GM21786 (cell line): ENCODE results near the gene MVB12A.

Experiments used
- ATAC-seq: cut with Tn5 transposase; IDR thresholded peaks from one replicate; pipeline ENCODE4 v1.9.1; 2021; ENCODE audit not compliant: unreplicated experiment

MVB12A gene

DNA sequence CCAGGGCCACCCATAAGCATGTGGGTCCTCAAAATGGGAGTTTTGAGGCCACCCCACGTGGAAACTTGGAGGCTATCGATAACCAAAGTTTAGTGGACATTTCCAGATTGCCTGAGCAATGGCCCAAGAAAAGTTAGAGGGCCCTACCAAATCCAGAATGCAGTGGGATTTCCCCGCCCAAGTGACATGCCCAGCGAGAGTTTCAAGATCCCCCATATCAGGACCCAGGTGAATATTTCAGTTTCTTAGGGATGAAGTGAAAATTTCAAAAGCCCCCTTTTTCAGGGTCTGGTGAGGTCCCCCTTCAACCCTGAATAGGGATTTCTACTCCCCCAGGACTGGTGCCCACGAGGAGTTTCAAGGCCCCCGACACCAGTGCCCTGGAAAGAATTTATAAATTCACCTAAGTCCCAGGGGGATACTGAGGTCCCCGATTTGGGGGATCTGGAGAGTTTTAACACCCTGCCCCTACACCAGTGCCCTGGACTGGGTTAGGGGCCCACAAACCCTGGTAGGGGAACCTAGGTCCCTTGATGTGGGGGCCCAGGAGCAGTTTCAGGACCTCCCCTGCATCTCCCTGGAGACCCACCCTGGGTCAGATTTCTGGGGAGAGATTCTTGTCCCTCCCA, 15.1 kb upstream of the MVB12A start:
- peak; percentile 29 for ATAC-seq

DNA sequence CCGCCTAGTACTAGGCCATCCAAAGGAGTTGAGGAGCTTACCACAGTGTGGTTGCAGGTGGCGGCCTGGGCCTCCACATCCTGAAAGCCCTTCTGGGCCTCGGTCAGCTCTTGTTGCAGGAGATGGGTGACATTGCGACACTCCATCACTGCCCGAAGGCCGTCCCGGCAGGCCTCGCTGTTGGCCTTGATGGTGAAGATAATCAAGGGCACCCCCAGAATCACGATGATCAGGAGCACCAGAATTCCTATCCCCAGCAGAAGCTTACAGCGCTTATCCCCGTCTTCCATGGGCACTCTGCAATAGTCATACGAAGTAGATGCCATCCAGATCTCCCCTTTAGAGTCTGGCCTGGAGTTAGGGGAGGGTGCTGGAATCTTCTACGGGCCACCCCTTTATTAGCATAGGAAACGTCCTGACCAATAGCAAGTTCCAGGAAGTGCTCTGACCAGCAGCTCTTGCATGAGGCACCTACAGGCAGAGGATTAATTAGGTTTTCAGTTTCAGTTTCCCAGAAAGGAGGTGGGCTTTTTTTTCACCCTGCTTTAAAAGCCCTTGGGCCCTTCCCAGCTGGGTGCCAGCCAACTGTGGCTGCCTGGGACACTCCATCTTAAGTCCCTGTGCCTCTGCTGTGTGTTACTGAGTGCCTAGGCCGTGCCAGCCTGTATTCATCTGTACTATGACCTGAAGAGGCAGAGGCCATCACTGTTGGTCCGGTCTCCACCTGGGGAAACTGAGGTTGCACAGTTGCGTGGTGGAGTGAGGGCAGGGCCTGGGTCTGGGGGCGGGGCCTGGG, 14.4 kb upstream of the MVB12A start, which contains the start of gene BST2:
TSS of gene BST2 (minus strand) at position 381 of the 796 bp plus-strand sequence. CDS start at position 326, 55 bp downstream.
- peak; percentile 75 for ATAC-seq

DNA sequence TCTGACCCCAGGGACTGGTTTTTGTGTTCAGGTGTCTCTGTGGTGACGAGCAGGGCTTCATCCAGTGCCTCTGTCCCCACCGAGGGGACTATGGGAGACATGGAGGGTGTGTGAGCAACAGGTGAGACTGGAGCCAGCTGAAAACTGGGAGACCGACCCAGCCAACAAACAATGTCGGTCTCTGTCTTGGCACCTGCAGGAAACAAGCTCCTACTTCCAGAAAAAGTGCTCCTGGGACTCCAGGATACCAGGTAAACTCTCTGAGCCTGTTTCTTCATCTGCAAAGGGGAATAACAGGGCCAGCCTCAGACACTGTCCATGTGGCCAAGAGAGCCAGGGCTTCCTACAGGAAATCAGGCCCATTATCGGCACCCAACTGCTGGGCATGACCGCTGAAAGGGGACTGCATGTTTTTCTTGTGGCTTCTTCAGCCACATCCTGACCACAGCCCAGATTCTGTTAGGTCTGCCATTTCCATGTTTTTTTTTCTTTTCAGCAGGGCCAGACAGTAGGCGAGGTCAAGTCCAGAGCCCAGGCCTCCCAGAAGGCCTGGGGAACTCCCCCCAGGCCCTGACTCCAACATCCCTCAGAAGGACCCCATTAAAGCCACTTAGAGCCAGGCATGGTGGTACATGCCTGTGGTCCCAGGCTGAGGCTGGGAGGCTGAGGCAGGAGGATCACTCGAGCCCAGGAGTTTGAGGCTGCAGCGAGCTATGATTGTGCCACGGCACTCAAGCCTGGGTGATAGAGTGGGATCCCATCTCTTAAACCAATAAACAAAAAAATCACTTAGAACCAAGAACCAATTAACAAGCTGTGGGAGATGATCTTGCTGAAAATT, 13.6 kb upstream of the MVB12A start:
- peak; percentile 11 for ATAC-seq

DNA sequence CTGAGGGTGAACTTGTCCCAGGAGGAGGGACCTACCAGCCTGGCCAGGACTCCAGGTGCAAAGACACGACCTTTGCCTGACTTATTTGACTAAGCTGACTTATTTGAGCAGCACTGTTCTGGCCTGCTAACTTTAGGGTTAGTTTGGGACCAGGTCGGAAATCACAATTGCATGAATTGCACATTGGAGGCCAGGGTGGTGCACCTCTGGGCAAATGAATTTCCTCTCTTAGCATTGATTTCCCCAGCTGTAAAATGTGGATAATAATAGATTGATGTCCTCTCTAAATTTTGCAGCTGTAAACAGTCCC, 13.0 kb upstream of the MVB12A start:
- ATAC-seq, result no peak

DNA sequence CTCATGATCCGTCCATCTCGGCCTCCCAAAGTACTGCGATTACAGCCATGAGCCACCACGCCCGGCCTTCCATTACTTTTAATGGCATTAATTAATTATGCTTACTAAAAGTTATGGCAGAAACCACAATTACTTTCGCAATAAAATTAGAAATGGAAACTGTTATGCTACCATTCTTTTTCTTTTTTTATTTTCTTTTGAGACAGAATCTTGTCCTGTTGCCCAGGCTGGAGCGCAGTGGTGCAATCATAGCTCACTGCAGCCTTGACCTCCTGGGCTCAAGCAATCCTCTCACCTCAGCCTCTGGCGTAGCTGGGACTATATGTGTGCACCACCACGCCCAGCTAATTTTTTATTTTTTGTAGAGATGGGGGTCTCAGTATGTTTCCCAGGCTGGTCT, 9.9 kb upstream of the MVB12A start:
- no peak for ATAC-seq

DNA sequence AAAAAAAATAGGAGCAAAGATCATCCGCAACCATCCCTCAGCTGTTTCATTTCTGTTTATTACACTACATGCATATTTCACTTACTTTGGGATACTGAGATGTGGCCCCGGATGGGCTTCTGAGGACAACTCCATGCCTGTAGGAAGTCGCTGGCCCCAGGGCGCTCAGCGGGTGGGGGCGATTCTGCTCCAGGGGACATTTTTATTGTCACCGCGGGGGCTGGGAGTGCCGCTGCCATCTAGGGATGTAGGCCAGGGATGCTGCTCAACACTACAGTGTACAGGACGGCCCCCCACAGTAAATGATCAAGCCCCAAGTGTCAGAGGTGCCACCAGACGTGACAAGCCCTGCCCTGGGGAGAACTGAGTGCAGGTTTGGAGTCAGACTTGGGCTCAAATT, 8.0 kb upstream of the MVB12A start:
- no peak for ATAC-seq

DNA sequence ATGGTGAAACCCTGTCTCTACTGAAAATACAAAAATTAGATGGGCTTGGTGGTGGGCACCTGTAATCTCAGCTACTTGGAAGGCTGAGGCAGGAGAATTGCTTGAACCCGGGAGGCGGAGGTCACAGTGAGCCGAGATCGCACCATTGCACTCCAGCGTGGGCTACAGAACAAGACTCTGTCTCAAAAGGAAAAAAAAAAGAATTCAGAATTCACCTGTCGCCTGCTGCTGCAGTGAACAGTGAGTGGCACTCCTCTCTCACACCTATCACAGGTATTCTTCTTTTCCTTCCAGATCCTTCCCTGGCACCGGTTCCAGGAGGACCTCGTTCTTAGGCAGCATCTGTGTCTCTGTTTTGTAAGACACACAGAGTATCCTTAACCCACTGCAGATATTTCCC, 5.8 kb upstream of the MVB12A start:
- ATAC-seq, result no peak

DNA sequence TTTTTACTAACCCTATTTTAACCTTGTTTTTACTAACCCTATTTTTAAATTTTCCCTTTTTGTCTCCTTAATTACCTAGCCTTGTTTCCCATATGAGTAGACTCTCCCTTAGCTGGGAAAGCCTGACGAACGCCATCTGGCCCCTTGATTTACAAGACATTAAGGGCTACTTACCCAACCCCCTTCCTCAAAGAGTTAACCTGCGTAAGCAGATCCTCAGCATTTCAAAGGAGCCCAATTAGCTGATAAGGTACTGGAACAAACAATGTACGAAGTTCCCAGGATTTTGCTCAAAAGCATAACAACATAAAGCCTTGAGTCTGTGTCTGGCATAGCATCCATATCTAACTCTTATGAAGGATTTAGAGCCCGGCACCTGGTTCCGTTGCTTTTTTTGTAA, 4.7 kb upstream of the MVB12A start:
- no peak for ATAC-seq

DNA sequence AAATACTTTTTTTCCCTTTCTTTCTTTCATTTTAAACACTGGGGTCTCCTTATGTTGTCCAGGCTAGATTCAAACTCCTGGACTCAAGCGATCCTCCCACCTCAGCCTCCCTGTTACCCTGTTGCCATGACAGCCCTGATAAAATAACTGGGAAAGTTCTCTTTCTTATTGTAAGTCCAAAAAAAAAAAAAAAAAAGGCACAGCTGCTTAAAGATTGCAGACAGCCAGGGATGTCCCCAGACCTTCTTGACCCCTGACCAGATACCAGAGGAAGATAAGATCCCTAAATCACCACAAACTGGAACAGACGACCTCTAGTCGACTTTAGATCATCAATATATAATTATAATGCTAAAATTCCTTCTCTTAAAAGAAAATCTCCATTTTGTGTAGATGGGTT, 1.1 kb upstream of the MVB12A start:
- no peak for ATAC-seq

DNA sequence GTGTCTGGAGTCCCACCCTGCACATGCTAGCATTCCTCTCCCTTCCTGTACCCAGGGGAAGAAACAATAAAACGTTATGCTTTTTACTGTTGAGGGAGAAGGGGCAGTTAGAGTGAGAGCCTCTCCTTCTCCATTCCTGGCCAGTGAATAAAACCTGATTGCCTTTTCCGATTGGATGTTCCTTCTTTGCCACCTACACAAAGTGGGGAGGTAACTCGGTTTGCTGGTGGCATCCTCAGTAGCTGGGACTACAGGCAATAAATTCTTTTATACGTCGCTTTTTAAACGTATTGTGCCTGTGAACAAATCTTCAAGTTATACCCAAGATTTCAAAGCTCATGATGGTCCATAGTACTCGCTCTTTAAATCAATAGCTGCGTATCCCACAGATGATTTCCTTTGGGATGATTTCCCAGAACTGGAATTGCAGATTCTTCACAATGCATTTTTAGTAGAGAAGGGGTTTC, 660 bp upstream of the MVB12A start:
- no peak for ATAC-seq

DNA sequence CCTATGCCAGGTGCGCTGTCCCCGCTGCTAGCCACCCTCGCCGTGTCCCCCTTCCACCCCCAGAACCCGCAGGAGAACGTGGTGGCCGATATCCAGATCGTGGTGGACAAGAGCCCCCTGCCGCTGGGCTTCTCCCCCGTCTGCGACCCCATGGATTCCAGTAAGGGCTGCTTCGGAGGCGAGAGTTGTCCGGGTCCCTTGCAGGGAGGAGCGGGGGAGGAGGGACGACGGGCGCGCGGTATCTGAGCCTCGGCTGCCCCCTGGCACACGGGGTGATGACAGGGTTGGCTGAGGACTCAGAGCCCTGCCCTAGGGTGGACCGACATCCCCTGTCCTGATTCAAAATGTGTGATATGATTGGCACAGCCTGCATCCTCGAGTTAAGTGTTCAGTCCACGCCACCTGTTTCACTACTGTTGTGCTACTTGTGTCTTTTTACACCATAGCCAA, 653 bp downstream of the MVB12A start:
- peak; percentile 15 for ATAC-seq

DNA sequence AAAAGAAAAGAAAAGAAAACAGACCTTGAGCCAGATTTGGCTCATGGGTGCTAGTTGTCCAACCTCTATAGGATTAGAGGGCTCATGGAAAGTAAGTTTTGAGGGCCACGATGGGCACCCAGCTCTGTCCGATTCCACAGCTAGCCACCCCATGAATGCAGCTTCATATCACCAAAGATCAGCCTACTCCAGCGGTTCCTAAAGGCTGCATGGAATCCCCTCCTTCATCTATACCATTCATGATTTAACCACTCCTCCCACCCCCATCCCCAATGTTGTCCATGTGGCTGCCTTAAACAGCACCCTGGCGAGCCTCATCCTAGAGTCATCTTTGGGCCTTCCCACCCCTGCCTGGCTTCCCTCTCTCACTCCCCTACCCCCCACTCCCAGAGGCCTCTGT, 2.1 kb downstream of the MVB12A start:
- ATAC-seq, result no peak

DNA sequence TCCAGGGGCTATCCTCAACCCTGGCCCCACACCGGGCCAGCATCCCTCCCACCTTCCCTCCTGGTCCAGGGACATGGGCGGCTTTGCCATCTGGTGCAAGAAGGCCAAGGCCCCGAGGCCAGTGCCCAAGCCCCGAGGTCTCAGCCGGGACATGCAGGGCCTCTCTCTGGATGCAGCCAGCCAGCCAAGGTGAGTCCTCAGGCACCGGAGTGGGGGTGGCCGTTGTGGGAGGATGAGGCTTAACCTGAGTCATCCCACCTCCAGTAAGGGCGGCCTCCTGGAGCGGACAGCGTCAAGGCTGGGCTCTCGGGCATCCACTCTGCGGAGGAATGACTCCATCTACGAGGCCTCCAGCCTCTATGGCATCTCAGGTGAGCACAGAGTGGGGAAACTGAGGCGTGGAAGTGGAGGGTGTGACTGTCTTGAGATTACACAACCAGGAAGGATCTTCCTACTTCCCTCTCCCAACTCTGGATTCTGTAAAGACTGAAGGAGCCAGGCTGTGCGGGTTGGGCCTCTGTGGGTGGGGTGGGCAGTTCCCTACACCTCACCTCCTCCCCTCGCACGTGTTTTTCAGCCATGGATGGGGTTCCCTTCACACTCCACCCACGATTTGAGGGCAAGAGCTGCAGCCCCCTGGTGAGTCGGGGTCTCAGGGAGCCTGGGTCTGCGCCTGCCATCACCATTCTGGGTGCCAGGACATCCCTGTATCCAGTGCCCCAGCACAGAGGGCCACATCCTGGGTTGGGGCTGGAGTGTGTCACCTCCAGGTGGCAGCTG, 3.8 kb downstream of the MVB12A start:
- ATAC-seq, result no peak

DNA sequence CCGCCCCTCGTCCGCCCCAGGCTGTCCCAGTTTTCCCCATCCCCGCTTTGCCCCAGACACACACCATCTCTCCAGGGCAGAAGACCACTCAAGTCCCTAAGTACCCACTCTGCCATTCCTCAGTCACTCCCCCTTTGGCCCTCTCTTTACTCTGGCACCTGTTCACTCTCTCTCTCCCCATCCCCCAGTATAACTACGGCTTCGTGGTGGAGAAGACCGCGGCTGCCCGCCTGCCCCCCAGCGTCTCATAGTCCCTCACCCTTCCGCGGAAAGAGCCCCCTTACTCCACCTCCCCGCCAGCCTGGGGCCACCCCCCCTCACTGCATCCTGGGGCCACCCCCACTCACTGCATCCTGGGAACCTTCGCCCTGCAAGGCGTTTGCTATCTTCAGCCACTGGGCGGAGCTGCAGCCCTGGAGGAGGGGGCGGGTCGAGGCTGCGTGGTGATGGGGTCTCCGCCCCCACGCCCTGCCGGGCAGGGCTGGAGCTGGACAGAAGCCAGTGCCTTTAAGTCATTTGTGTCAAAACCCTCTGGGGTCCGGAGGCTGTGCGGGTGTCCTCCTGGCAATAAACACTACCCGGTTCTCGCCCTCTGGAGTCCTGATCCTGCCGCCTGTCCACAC, 5.0 kb downstream of the MVB12A start:
- no peak for ATAC-seq

DNA sequence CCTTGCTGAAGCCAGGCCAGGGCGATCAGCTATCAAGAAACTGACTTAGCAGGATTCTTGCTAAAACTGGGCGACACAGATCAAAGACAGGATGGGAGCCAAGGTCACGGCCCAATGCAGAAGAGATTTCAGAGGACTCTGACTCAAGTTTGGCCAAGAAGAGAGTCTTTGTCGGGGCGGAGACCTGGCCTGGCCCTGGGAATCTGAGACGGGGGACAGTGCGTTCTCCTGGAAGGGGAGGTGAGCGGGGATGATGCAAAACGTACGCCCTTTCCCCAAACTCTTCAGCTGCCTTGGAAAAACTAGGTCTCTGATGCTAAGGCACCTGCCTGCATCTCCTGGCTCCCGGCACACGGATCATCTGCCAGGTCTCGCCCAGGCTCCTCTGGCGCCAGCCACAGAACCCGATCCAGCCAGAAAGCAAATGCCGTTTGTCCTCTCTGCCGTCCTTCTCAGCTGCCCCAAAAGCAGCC, 9.8 kb downstream of the MVB12A start:
- no peak for ATAC-seq

DNA sequence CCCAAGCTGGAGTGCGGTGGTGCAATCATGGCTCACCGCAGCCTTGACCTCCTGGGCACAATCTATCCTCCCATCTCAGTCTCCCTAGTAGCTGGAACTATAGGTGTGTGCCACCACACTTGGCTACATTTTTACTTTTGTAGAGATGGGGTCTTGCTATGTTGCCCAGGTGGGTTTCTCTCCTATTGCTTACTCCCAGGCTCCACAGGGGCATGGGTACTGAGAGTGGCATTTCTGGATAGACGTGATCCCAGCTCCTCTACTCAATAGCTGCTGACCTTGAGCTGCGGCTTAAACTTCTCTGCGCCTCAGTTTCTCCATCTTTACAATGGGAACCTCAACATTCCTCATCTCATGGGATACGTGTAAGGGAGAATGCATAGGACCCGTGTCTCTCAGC, 11.6 kb downstream of the MVB12A start:
- ATAC-seq, result no peak

DNA sequence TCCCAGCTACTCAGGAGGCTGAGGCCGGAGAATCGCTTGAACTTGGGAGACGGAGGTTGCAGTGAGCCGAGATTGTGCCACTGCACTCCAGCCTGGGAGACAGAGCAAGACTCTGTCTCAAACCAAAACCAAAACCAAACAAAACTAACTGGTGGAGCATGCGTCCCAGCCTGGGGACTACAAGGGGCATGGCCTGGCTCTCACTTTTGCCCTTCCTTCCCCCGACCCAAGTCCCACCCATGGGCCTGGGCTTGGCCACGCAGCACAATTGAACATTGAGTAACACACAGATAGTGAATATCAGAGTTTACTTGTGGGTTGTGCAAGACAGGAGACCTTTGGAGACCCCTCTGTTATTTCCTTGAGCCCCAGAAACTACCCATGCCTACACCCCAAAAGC, 15.4 kb downstream of the MVB12A start:
- no peak for ATAC-seq

DNA sequence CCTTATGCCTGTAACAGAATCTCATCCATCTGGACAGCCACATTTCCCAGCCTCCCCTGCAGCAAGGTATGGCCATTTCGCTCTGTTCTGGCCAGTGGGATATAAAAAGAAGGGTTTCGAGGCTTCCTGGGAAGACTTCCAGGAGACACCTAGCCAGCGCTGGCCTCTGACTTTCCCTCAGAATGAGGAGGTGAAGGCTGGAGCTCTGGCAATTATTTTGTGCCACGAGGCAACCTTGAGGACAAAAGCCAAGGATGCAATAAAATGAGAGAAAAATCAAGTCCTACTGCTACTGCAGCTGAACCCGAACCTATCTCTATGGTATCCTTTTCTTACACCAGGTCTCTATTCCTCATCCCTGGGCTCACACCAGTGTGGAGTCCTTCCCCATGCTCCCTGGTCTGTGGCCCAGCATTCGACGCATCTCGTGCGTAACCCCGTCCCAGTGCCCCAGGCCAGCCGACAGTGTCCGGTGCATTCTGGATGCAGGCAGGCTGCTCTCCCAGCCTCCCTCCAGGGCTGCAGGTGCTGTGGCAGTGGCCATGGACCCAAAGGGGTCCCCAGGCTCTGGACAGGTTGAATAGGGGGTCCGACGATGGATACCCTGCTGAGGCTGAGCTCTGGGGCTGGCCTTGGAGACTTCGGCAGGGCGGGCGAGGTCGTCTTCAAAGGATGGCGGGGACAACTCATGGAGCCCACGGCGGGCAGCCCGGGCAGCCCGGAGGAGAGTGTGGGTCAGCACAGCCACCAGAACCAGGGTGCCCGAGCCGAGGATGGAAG, 16.4 kb downstream of the MVB12A start:
- no peak for ATAC-seq

DNA sequence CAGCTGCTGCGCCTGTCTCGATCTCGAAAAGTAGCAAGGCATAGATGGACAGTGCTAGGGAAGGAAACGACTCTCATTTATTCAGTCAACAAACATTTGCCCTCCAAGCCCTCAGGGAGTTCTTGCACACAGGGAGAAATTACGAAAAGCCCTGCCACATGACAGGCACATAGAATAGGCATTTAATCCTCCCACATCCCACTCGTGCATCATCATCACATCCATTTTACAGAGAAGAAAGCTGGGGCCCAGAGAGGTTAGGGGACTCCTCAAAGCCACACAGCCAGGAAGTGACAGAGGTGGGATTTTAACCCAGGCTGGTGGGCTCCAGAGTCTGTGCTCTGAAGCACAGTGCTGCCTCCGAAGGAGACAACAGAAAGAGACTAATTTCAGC, 17.0 kb downstream of the MVB12A start:
- ATAC-seq, result no peak
